Activated T-helper 2 cell treated with anti-CD3 and anti-CD28 coated beads, Interferon-gamma antibody, Interleukin-2, Interleukin-4, amounts not matched to agents 10 μg/mL and 5 μg/mL and 100 μg/mL, durations not matched to agents 14 hours and 24 hours and 36 hours (primary cell): ENCODE measurements around the gene GAS2L3. TPM values are rescaled to one million over a fixed set of nuclear protein-coding genes. Genes with fewer than 3 reads are reported as not detected.

ENCODE experiments used
- total RNA-seq: library from RNA; stranded (reverse); gene quantifications from 2 replicates; pipeline ENCODE4 v1.2.3, GENCODE V29; 2022

Gene GAS2L3
- total RNA-seq, 1 donor from 2014 or later = 3.4 TPM

Other genes starting within 250 kb of the GAS2L3 start
- gene SLC17A8, start 216.6 kb upstream of the GAS2L3 start, total RNA-seq = not detected in 2 replicates
- gene NR1H4, start 99.8 kb upstream of the GAS2L3 start, total RNA-seq = not detected in 2 replicates
- not detected in 2 replicates for gene ANO4, start 221.1 kb downstream of the GAS2L3 start, total RNA-seq